Amygdala (tissue), 56 donors: ENCODE data around the gene FAM163B.

Experiments
- DNase-seq, 56 donors: peaks; one replicate each; lab custom pipeline; 2025; lab: John Stamatoyannopoulos, UW

Gene FAM163B

GRCh38 chr9:133584559-133585476, 24.4 kb downstream of the FAM163B start:
- peak in 2 of 56 donors; percentile 28 to 30 for DNase-seq

- DNase-seq = no peak
These were observed 25.0 kb downstream of the FAM163B start for GRCh38 chr9:133584167-133584558.

GRCh38 chr9:133583586-133583985, 25.6 kb downstream of the FAM163B start:
- DNase-seq = no peak

- DNase-seq = no peak
These were observed 26.1 kb downstream of the FAM163B start for GRCh38 chr9:133583111-133583510.

GRCh38 chr9:133582501-133583045, 26.6 kb downstream of the FAM163B start:
- no peak for DNase-seq

- peak in 1 of 56 donors; percentile 23 for DNase-seq
These were observed 27.5 kb downstream of the FAM163B start for GRCh38 chr9:133581513-133582343.

- DNase-seq = no peak
These were observed 28.2 kb downstream of the FAM163B start for GRCh38 chr9:133581011-133581410.

GRCh38 chr9:133580419-133580738, 28.8 kb downstream of the FAM163B start:
- DNase-seq = peak in 2 of 56 donors; percentile 10 to 36

- no peak for DNase-seq
These were observed 29.4 kb downstream of the FAM163B start for GRCh38 chr9:133579601-133580418.

- no peak for DNase-seq
These were observed 30.4 kb downstream of the FAM163B start for GRCh38 chr9:133578524-133579441.

- DNase-seq = no peak
These were observed 31.5 kb downstream of the FAM163B start for GRCh38 chr9:133577737-133578112.

- no peak for DNase-seq
These were observed 32.1 kb downstream of the FAM163B start for GRCh38 chr9:133576875-133577736.

GRCh38 chr9:133576031-133576874, 32.9 kb downstream of the FAM163B start:
- DNase-seq = no peak

- DNase-seq = no peak
These were observed 33.8 kb downstream of the FAM163B start for GRCh38 chr9:133575186-133576030.

GRCh38 chr9:133574771-133575170, 34.4 kb downstream of the FAM163B start:
- no peak for DNase-seq

- DNase-seq = no peak
These were observed 35.2 kb downstream of the FAM163B start for GRCh38 chr9:133573791-133574515.
